ENCODE results near the gene NMNAT3. TPM values are rescaled to one million over a fixed set of nuclear protein-coding genes. Genes with fewer than 3 reads are reported as not detected.
A peak's percentile ranks its signal among the peaks of the same experiment; 100 is the strongest.

The NMNAT3 gene
- total RNA-seq, 1 donor from 2014 or later, result 0.95 TPM

- no peaks in the 10 kb centered on the region for H3F3A ChIP-seq (ENCODE audit: low read depth)
- Mint-ChIP-seq H3K4me3 (no peak overlapping the region), H3K27me3 (ENCODE audit: insufficient read depth, low read depth) (peaks cover 5% of the 10 kb centered on the region), H3K9me3 (no peaks in the 10 kb centered on the region), H3K4me1 (peaks cover 6% of the 10 kb centered on the region), H3K27ac (no peak overlapping the region), H3K36me3 (no peaks in the 10 kb centered on the region)
- no peak overlapping the region for H2AFZ ChIP-seq (replicated peaks)
- H4K20me1 ChIP-seq (ENCODE audit: low read depth), result no peaks in the 10 kb centered on the region
- no peak overlapping the region for H3K4me2 ChIP-seq
- no peaks in the 10 kb centered on the region for H3K9me3 ChIP-seq (ENCODE audit: low read depth)
- H3K27ac ChIP-seq, result no peak overlapping the region
- peaks cover 10% of the 10 kb centered on the region for H3K4me1 ChIP-seq
- H3K79me2 ChIP-seq (ENCODE audit: low read depth), result no peaks in the 10 kb centered on the region
- no peaks in the 10 kb centered on the region for H3K27me3 ChIP-seq
- no peaks in the 10 kb centered on the region for H3K36me3 ChIP-seq
- DNase-seq (ENCODE audit: low spot score), result no peak
- no peak for TF ChIP-seq EZH2 (IDR thresholded peaks at IDR 0.05)
- no peak for TF ChIP-seq EZH2phosphoT487 (IDR thresholded peaks at IDR 0.05)
- no peak for TF ChIP-seq CTCF (IDR thresholded peaks at IDR 0.05)
- no peak overlapping the region for H3K9ac ChIP-seq
- no peak overlapping the region for H3K4me3 ChIP-seq
Observed at GRCh38 chr3:139633511-139633910, 44.3 kb downstream of the NMNAT3 start.

GRCh38 chr3:139630542-139630941 lies 47.2 kb downstream of the NMNAT3 start:
- no peak overlapping the region for H3K27ac ChIP-seq
- Mint-ChIP-seq H3K4me1 (peaks cover 6% of the 10 kb centered on the region), H3K36me3 (no peaks in the 10 kb centered on the region), H3K27ac (peak overlapping the region; percentile 31), H3K27me3 (ENCODE audit: insufficient read depth, low read depth) (peaks cover 5% of the 10 kb centered on the region), H3K4me3 (no peak overlapping the region), H3K9me3 (no peaks in the 10 kb centered on the region)
- H3K36me3 ChIP-seq, result no peaks in the 10 kb centered on the region
- H3F3A ChIP-seq (ENCODE audit: low read depth), result no peaks in the 10 kb centered on the region
- H4K20me1 ChIP-seq (ENCODE audit: low read depth), result no peaks in the 10 kb centered on the region
- H3K4me1 ChIP-seq, result peaks cover 10% of the 10 kb centered on the region
- H3K4me2 ChIP-seq, result peak overlapping the region; percentile 24
- H2AFZ ChIP-seq (replicated peaks), result no peak overlapping the region
- no peaks in the 10 kb centered on the region for H3K79me2 ChIP-seq (ENCODE audit: low read depth)
- TF ChIP-seq EZH2phosphoT487 (IDR thresholded peaks at IDR 0.05) (no peak), EZH2 (IDR thresholded peaks at IDR 0.05) (no peak), CTCF (IDR thresholded peaks at IDR 0.05) (no peak)
- H3K9me3 ChIP-seq (ENCODE audit: low read depth), result no peaks in the 10 kb centered on the region
- H3K9ac ChIP-seq, result no peak overlapping the region
- DNase-seq (ENCODE audit: low spot score), result peak; percentile 33
- no peaks in the 10 kb centered on the region for H3K27me3 ChIP-seq
- H3K4me3 ChIP-seq, result no peak overlapping the region

GRCh38 chr3:139629033-139629432 lies 48.7 kb downstream of the NMNAT3 start:
- no peak overlapping the region for H3K27ac Mint-ChIP-seq
- H3K36me3 Mint-ChIP-seq, result no peaks in the 10 kb centered on the region
- Histone ChIP-seq H3K4me2 (no peak overlapping the region), H2AFZ (replicated peaks) (no peak overlapping the region), H3K36me3 (no peaks in the 10 kb centered on the region), H3K27ac (no peak overlapping the region), H3F3A (ENCODE audit: low read depth) (no peaks in the 10 kb centered on the region), H3K27me3 (no peaks in the 10 kb centered on the region), H4K20me1 (ENCODE audit: low read depth) (no peaks in the 10 kb centered on the region), H3K9ac (no peak overlapping the region), H3K4me3 (no peak overlapping the region), H3K79me2 (ENCODE audit: low read depth) (no peaks in the 10 kb centered on the region), H3K9me3 (ENCODE audit: low read depth) (no peaks in the 10 kb centered on the region), H3K4me1 (peaks cover 10% of the 10 kb centered on the region)
- DNase-seq (ENCODE audit: low spot score), result peak; percentile 28
- H3K4me1 Mint-ChIP-seq, result peaks cover 6% of the 10 kb centered on the region
- TF ChIP-seq CTCF (IDR thresholded peaks at IDR 0.05) (peak; percentile 50), EZH2 (IDR thresholded peaks at IDR 0.05) (no peak), EZH2phosphoT487 (IDR thresholded peaks at IDR 0.05) (no peak)
- no peaks in the 10 kb centered on the region for H3K9me3 Mint-ChIP-seq
- peaks cover 5% of the 10 kb centered on the region for H3K27me3 Mint-ChIP-seq (ENCODE audit: insufficient read depth, low read depth)
- H3K4me3 Mint-ChIP-seq, result no peak overlapping the region

All from neural progenitor cell (in vitro differentiated cells).